HG03565 (cell line): Measurements from ENCODE around the gene LBHD2.

Experiments used
- ATAC-seq: cut with Tn5 transposase; IDR thresholded peaks from one replicate; pipeline ENCODE4 v1.9.1; 2021; ENCODE audit warnings: mild to moderate bottlenecking, moderate library complexity; ENCODE audit not compliant: unreplicated experiment

LBHD2 gene

GRCh38 chr14:103129301-103130016 lies 45.4 kb downstream of the LBHD2 start:
- no peak for ATAC-seq

GRCh38 chr14:103130017-103130764 lies 46.2 kb downstream of the LBHD2 start:
- ATAC-seq, result no peak

GRCh38 chr14:103130965-103131364 lies 47.0 kb downstream of the LBHD2 start:
- ATAC-seq, result no peak

- no peak for ATAC-seq
Observed at GRCh38 chr14:103131580-103131979, 47.6 kb downstream of the LBHD2 start.

GRCh38 chr14:103132381-103133209 lies 48.6 kb downstream of the LBHD2 start:
- no peak for ATAC-seq

- ATAC-seq, result no peak
Observed at GRCh38 chr14:103133210-103134140, 49.5 kb downstream of the LBHD2 start.

- no peak for ATAC-seq
Observed at GRCh38 chr14:103134405-103134804, 50.4 kb downstream of the LBHD2 start.

- ATAC-seq, result no peak
Observed at GRCh38 chr14:103134919-103135318, 50.9 kb downstream of the LBHD2 start.

- no peak for ATAC-seq
Observed at GRCh38 chr14:103135333-103136260, 51.6 kb downstream of the LBHD2 start.

GRCh38 chr14:103136388-103137271 lies 52.6 kb downstream of the LBHD2 start:
- ATAC-seq, result no peak

GRCh38 chr14:103137689-103138300 lies 53.8 kb downstream of the LBHD2 start:
- no peak for ATAC-seq

- ATAC-seq, result no peak
Observed at GRCh38 chr14:103138301-103139131, 54.5 kb downstream of the LBHD2 start.

GRCh38 chr14:103139132-103140025 lies 55.4 kb downstream of the LBHD2 start:
- ATAC-seq, result no peak
